T-helper 2 cell treated with Interferon-gamma antibody and Interleukin-4, amounts not matched to agents 100 ng/mL and 5 ng/mL, for 36 hours (primary cell): ENCODE measurements around the gene PRR20D. TPM values are rescaled to one million over a fixed set of nuclear protein-coding genes. Genes with fewer than 3 reads are reported as not detected.
"Not testable (repeated sequence)": the region's sequence is repeated elsewhere in the genome, so short reads cannot be mapped to it uniquely, and the experiment has no call there.

Experiments used
- intact Hi-C: fragments of 100-400 bp; cut with micrococcal nuclease; formaldehyde crosslinking; loops from one replicate; pipeline ENCODE4 v1.15.1; 2023
- total RNA-seq: library from RNA; stranded (reverse); gene quantifications from 2 replicates; pipeline ENCODE4 v1.2.3, GENCODE V29; 2022

Gene PRR20D
- total RNA-seq = not detected in 2 replicates

DNA sequence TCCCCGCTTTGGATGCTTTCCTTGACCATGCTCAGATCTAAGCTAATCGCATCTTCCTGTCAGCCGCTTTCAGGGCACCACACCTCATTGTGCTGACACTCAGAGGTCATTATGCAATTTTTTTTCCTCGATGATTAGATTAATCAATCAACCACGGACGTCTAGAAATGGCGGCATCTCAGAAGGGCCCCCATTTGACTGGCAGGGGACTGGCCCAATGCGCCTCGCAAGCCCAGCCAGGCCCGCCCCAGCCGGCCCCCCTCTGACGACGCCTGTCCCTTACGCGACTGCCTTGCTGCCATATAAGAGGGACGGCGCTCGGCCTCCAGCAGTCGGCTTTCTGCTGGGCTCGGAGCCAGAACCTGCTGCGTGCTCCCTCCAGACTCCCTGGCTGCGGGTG, at the start of gene PRR20D:
Gene PRR20D (plus strand): TSS at position 301 of the 400 bp plus-strand sequence. CDS start 387 bp downstream, outside the sequence.
- intact Hi-C loops = not testable (repeated sequence)

DNA sequence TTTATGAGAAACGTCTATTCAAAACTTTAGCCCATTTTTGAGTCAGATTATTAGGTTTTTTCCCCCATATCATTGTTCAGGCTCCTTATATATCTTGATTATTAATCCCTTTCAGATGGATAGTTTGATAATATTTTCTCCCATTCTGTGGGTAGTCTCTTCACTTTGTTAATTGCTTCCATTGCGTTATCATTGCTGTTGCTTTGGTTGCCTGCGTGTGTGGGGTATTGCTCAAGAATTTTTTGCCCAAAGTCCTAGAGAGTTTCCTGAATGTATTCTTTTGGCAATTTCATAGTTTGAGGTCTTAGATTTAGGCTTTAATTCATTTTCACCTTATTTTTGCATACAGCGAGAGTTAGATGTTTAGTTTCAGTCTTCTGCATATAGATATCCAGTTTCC, 45.5 kb upstream of the PRR20D start:
- intact Hi-C loops = no loop called here

DNA sequence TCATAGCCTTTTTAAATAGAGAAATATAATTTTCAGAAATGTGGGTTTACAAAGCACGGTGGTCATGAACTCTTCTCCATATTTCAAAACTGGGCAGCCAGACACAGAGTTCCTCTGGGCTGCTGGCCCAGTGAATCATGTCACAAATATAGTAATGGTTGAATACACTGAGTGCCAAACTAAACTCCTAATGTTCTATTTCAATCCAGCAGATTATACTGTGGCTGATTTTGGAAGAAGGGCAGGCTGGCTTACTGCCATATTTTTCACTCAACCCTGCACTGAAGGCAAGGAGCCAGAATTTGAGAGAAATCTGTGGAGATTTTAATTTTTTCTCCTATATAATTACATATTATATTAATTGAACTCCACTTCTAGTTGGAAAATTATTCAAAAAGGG, 36.8 kb upstream of the PRR20D start:
- intact Hi-C loops = no loop called here

DNA sequence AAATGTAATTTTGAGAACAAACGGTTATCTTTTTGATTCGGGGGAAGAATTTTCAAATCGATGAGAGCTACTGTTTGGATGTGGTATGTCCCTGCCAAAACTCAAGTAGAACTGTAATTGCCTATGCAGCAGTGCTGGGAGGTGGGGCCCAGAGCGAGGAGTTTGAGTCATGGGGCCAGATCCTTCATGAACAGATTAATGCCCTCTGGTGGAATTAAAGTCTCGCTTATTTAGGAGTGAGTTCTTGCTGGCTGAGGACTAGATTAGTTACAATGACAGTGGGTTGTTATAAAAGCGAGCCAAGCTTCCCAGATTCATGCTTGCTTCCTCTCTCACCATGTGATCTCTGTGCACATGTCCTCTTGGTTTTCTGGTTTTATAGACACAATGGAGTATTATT, 31.5 kb upstream of the PRR20D start:
- intact Hi-C loops = no loop called here

DNA sequence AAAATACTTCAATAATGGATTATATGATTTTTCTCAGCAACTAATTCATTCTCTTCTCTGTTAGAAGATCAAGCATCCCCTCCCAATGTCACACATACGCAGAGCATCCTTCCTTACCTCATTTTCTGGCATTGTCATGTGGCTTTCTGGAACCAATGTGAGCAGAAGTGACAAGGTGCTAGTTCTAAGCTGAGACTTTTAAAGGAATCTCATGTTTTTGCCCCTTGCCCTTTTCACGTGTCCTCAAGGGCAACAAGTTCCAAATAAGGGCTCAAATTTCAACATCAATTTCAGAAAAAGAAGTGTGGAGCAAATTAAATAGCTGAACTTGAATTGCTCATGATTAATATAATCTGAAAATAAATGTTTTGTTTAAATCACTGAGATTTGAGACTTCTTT, 24.3 kb upstream of the PRR20D start:
- intact Hi-C loops = no loop called here

DNA sequence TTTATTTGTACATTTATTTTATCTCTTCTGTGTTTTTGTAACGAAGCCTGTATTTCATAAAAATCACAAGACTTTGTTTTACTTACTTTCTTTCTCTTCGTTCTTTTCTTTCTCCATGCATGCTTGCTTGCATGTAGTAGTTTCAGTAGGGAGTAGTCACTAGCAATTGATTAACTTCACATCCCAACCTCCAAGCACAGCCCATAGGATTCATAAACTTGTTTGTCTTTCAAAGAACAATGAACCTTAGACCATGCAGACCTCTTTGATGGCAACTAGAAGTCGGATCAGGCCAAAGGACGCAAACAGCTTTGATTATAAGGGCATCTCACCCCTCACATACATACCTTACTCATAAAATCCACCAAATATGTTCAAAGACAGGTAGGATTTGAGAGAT, 22.8 kb upstream of the PRR20D start:
- intact Hi-C loops = no loop called here

DNA sequence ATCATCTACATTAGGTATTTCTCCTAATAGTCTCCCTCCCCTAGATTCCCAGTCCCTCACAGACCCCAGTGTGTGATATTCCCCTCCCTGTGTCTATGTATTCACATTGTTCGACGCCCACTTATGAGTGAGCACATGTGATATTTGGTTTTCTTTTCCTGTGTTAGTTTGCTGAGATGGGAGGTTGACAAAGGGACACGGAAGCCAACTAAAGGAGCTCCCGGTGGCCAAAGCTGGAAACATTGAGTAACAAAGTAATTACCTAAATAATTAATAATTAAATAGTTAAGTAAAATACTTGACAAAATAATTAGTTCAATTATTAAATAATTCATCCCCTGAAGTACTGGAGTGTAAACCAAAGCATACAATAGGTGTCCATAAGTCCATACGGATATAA, 21.4 kb upstream of the PRR20D start:
- intact Hi-C loops = no loop called here

DNA sequence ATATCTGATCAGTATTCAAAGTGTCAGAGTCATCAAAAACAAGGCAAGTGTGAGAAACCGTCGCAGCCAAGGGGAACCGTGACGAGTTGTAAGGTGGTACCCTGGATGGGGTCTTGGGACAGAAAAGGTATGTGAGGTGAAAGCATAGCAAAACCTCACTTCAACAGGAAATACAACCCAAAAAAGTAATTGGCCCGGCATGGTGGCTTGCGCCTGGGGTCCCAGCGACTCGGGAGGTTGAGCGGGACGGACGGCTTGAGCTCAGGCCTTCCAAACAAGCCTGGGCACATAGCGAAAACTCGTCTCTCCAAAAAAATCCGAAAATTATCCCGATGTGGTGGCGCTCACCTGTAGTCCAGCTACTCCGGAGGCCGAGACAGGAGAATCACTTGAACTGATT, 20.7 kb upstream of the PRR20D start:
- intact Hi-C loops = not testable (repeated sequence)

DNA sequence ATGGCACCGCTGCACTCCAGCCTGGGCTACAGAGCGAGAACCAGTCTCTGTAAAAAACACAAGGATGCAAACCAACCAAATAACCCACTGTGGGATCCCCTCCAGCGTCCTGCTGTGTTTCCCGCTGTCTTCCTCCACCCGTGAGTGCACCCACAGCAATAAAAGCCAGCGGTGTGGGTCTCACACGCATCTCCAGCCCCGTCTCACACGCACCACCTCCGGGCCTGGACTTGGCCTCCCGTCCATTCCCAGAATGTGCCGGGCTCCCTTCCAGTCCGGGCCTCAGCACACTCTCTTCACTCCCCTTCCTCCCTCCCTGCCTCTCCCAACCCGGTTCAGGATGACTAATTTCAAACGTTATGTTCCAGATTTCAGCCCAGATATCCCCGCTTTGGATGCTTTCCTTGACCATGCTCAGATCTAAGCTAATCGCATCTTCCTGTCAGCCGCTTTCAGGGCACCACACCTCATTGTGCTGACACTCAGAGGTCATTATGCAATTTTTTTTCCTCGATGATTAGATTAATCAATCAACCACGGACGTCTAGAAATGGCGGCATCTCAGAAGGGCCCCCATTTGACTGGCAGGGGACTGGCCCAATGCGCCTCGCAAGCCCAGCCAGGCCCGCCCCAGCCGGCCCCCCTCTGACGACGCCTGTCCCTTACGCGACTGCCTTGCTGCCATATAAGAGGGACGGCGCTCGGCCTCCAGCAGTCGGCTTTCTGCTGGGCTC, 20.0 kb upstream of the PRR20D start, which contains the start of gene PRR20A:
Gene PRR20A (plus strand): TSS at position 684 of the 734 bp plus-strand sequence. CDS start 387 bp downstream, outside the sequence.
- intact Hi-C loops = not testable (repeated sequence)

DNA sequence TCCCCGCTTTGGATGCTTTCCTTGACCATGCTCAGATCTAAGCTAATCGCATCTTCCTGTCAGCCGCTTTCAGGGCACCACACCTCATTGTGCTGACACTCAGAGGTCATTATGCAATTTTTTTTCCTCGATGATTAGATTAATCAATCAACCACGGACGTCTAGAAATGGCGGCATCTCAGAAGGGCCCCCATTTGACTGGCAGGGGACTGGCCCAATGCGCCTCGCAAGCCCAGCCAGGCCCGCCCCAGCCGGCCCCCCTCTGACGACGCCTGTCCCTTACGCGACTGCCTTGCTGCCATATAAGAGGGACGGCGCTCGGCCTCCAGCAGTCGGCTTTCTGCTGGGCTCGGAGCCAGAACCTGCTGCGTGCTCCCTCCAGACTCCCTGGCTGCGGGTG, 13.2 kb upstream of the PRR20D start, which contains the start of gene PRR20B:
Gene PRR20B (plus strand): TSS at position 301 of the 400 bp plus-strand sequence. CDS start 387 bp downstream, outside the sequence.
- intact Hi-C loops = not testable (repeated sequence)

DNA sequence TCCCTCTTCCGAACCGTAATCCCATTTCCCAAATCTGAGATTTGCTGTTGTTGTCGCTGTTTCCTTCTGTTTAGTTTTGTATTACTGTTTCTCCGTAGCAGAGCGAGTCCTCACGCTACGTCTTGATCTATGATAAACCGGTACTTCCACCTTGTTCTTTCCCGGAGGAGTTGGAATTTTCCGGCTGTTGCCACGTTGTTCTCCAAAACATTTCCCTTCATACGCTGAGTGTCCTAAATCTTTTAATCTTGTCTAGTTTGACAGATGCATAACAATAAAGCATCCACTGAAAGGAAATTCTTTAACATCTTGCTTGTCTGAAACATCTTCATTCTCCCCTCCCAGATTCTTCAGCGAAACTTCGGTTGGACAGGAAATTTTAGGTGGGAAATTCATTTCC, 12.3 kb upstream of the PRR20D start:
- intact Hi-C loops = not testable (repeated sequence)

DNA sequence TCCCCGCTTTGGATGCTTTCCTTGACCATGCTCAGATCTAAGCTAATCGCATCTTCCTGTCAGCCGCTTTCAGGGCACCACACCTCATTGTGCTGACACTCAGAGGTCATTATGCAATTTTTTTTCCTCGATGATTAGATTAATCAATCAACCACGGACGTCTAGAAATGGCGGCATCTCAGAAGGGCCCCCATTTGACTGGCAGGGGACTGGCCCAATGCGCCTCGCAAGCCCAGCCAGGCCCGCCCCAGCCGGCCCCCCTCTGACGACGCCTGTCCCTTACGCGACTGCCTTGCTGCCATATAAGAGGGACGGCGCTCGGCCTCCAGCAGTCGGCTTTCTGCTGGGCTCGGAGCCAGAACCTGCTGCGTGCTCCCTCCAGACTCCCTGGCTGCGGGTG, 6.7 kb upstream of the PRR20D start, which contains the start of gene PRR20C:
Gene PRR20C (plus strand): TSS at position 301 of the 400 bp plus-strand sequence. CDS start 387 bp downstream, outside the sequence.
- intact Hi-C loops = not testable (repeated sequence)

DNA sequence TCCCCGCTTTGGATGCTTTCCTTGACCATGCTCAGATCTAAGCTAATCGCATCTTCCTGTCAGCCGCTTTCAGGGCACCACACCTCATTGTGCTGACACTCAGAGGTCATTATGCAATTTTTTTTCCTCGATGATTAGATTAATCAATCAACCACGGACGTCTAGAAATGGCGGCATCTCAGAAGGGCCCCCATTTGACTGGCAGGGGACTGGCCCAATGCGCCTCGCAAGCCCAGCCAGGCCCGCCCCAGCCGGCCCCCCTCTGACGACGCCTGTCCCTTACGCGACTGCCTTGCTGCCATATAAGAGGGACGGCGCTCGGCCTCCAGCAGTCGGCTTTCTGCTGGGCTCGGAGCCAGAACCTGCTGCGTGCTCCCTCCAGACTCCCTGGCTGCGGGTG, 6.5 kb downstream of the PRR20D start, which contains the start of gene PRR20E:
Gene PRR20E (plus strand): TSS at position 301 of the 400 bp plus-strand sequence. CDS start 387 bp downstream, outside the sequence.
- intact Hi-C loops = not testable (repeated sequence)

DNA sequence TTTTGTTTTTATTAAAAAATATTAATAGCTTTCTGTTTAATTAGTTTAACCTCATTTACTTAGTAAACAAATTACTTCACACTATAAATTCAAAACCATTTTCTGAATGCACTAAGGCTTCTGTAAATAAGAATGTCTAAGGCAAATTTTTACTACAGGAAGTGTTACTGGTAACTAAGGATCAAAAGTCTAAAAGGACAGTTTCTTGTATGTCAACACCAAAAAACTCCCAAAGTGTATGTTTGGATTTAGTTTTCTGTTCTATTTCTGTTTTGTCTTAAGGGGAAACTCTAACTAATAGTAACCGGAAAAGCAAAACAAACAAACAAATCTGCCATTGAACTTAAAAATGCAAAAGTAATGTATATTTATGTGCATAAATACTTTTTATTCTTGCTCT, 31.2 kb downstream of the PRR20D start:
- intact Hi-C loops = no loop called here

DNA sequence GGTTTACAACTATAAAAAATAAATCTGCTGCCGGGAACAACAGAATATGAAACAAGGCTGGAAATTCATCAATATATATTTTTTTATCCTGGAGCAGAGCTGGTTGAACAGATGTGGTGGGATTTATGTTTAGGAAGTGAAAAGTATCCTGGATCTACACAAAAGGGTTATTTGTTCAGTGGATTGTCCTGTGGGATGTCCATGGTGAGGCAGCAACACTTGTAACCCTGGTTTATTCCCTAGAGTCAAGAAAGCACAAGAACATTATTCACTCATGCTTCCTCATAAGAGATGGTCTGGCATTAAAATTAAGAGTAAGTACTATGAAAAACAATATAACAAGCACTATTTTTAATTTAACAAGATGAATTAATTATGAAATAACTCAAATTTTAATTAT, 52.6 kb downstream of the PRR20D start:
- intact Hi-C loops = no loop called here

Other genes starting within 250 kb of the PRR20D start
- gene PRR20A, start 19.7 kb upstream of the PRR20D start, total RNA-seq = not detected in 2 replicates
- not detected in 2 replicates for gene PRR20B, start 13.1 kb upstream of the PRR20D start, total RNA-seq
- gene PRR20C, start 6.6 kb upstream of the PRR20D start, total RNA-seq = not detected in 2 replicates
- not detected in 2 replicates for gene PRR20E, start 6.6 kb downstream of the PRR20D start, total RNA-seq